ENCODE results near the gene REEP6. TPM values are rescaled to one million over a fixed set of nuclear protein-coding genes. Genes with fewer than 3 reads are reported as not detected.
"Not testable (repeated sequence)": the region's sequence is repeated elsewhere in the genome, so short reads cannot be mapped to it uniquely, and the experiment has no call there.

Gene REEP6
- total RNA-seq, 1 donor from 2014 or later = 1.4 TPM

- H3K9me3 Mint-ChIP-seq = no peaks in the 10 kb centered on the region
- H3K27ac Mint-ChIP-seq = no peak overlapping the region
- intact Hi-C loops (cut with micrococcal nuclease) = no loop called here
- H3K36me3 Mint-ChIP-seq (ENCODE audit: low read depth) = no peaks in the 10 kb centered on the region
- no peaks in the 10 kb centered on the region for H3K4me1 Mint-ChIP-seq (ENCODE audit: low read depth)
- peaks cover under 1% of the 10 kb centered on the region for H3K27me3 Mint-ChIP-seq (ENCODE audit: insufficient read depth)
- H3K4me3 Mint-ChIP-seq = no peak overlapping the region
- DNase-seq (ENCODE audit: low spot score) = no peak
Observed at GRCh38 chr19:1533510-1534150, 42.6 kb downstream of the REEP6 start.

DNA sequence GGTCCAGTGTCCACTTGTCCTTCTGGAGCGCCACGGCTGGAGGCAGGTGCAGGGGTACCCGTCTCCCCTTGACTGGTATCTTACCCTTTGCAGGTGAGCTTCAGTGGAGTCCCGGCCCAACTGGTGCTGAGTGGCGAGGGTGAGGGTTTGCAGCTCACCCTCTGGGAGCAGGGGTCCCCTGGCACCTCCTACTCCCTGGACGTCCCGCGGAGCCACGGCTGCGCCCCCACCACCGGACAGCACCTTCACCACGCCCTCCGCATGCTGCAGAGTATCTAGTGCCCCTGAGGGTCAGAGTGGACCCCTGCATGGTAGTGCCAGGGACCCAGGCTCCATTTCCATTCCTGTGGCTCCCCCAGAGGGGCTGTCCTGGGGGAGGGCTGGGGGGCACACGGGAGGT, 44.0 kb downstream of the REEP6 start:
- peaks cover 2% of the 10 kb centered on the region for H3K27me3 Mint-ChIP-seq (ENCODE audit: insufficient read depth)
- no peaks in the 10 kb centered on the region for H3K36me3 Mint-ChIP-seq (ENCODE audit: low read depth)
- no peaks in the 10 kb centered on the region for H3K9me3 Mint-ChIP-seq
- no peak overlapping the region for H3K4me3 Mint-ChIP-seq
- no peak overlapping the region for H3K27ac Mint-ChIP-seq
- DNase-seq (ENCODE audit: low spot score) = no peak
- intact Hi-C loops (cut with micrococcal nuclease) = no loop called here
- no peaks in the 10 kb centered on the region for H3K4me1 Mint-ChIP-seq (ENCODE audit: low read depth)

DNA sequence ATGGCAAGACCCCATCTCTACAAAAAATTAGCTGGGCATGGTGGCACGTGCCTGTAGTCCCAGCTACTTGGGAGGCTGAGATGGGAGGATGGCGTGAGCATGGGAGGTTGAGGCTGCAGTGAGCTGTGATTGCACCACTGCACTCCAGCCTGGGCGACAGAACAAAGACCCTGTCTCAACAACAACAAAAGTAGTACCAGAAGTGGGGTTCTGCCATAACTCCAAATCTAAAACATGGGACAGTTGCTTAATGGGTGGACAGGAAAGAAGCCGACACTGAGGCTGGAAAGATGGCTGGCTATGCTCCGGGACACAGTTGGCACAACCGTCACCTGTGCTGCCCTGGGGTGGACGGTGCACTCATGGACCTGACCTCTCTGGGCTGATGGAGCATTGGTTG, 44.7 kb downstream of the REEP6 start:
- H3K4me1 Mint-ChIP-seq (ENCODE audit: low read depth); H3K4me3 Mint-ChIP-seq: not testable (repeated sequence)

DNA sequence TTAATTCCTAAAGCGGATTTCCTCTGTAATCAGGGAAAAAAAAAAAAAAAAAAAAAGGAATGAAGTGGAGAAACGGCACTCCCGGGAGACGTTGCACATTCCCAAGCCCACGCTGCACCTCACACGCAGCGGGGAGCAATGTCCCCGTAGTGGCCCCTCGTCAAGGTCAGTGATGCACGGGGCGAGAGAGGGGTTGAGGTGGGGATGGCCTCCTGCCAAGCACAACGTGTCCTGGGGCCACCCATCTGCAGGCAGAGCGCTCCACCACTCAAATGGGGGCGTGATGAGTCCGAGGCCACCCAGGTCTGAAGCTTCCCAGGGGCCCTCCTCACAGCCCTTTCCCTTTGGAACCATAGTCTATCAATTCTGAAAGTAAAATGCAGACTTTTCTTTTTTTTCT, 48.0 kb downstream of the REEP6 start:
- H3K4me3 Mint-ChIP-seq = no peak overlapping the region
- H3K4me1 Mint-ChIP-seq (ENCODE audit: low read depth) = no peaks in the 10 kb centered on the region

More for the DNA sequence above, 44.7 kb downstream of the REEP6 start:
- H3K27me3 Mint-ChIP-seq (ENCODE audit: insufficient read depth); H3K36me3 Mint-ChIP-seq (ENCODE audit: low read depth); H3K27ac Mint-ChIP-seq; intact Hi-C loops (cut with micrococcal nuclease); H3K9me3 Mint-ChIP-seq; DNase-seq (ENCODE audit: low spot score): not testable (repeated sequence)

DNA sequence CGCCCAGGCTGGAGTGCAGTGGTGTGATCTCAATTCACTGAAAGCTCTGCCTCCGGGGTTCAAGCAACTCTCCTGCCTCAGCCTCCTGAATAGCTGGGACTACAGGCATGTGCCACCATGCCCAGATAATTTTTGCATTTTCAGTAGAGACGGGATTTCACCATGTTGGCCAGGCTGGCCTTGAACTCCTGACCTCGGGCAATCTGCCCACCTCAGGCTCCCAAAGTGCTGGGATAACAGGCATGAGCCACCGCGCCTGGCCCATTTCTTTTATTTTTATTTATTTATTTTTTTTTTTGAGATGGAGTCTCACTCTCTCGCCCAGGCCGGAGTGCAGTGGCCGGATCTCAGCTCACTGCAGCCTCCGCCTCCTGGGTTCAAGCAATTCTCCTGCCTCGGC, 48.8 kb downstream of the REEP6 start:
- H3K4me1 Mint-ChIP-seq (ENCODE audit: low read depth); H3K4me3 Mint-ChIP-seq; DNase-seq (ENCODE audit: low spot score); H3K9me3 Mint-ChIP-seq; H3K27ac Mint-ChIP-seq; H3K36me3 Mint-ChIP-seq (ENCODE audit: low read depth); intact Hi-C loops (cut with micrococcal nuclease): not testable (repeated sequence)
- peaks cover 12% of the 10 kb centered on the region for H3K27me3 Mint-ChIP-seq (ENCODE audit: insufficient read depth)

More for the DNA sequence above, 48.0 kb downstream of the REEP6 start:
- H3K27me3 Mint-ChIP-seq (ENCODE audit: insufficient read depth) = peaks cover 12% of the 10 kb centered on the region
- no peaks in the 10 kb centered on the region for H3K9me3 Mint-ChIP-seq
- intact Hi-C loops (cut with micrococcal nuclease) = no loop called here
- H3K36me3 Mint-ChIP-seq (ENCODE audit: low read depth) = no peaks in the 10 kb centered on the region
- H3K27ac Mint-ChIP-seq = no peak overlapping the region
- DNase-seq (ENCODE audit: low spot score) = no peak

DNA sequence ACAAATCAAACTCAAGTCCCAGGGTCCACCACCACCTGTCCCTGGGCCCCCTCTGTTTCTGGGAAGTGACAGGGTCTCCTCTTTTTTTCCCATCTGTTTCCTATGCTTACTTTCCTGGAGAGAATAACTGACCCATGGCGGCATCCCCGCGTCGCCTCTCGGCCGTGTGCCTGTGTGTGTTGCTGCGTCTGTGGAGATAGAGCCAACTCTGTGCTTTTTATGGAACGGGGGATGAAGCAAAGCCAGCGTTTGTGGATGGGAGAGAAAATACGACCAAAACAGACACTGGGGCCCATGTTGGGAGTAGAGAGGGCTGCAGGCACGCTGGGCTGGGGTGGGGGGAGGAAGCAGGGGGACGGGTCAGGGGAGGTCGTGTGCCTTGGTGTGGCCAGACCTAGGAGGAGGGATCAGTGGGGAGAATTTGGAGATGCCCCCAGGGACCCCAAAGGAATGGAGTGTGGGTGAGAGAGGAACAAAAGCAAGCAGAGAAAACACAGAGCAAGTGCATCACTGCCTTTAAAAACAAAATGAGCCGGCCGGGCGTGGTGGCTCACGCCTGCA, 49.5 kb downstream of the REEP6 start:
- Mint-ChIP-seq H3K27ac (no peak overlapping the region), H3K27me3 (ENCODE audit: insufficient read depth) (peaks cover 12% of the 10 kb centered on the region), H3K4me3 (no peak overlapping the region), H3K9me3 (no peaks in the 10 kb centered on the region), H3K36me3 (ENCODE audit: low read depth) (no peaks in the 10 kb centered on the region), H3K4me1 (ENCODE audit: low read depth) (no peaks in the 10 kb centered on the region)
- no peak for DNase-seq (ENCODE audit: low spot score)
- intact Hi-C loops (cut with micrococcal nuclease) = no loop called here

Other genes starting within 250 kb of the REEP6 start
- gene ATP5F1D, start 249.4 kb upstream of the REEP6 start, total RNA-seq = 234 and 239 TPM in 2 replicates
- gene MIDN, start 242.6 kb upstream of the REEP6 start, total RNA-seq = 87.6 and 91.6 TPM in 2 replicates
- 245 and 256 TPM in 2 replicates for gene CIRBP, start 221.8 kb upstream of the REEP6 start, total RNA-seq
- gene FAM174C, start 215.7 kb upstream of the REEP6 start, total RNA-seq = 119 and 128 TPM in 2 replicates
- not detected in 2 replicates for gene EFNA2, start 205.3 kb upstream of the REEP6 start, total RNA-seq
- gene NDUFS7, start 107.3 kb upstream of the REEP6 start, total RNA-seq = 97.9 and 98.8 TPM in 2 replicates
- gene GAMT, start 89.6 kb upstream of the REEP6 start, total RNA-seq = 21.7 and 22.3 TPM in 2 replicates
- gene DAZAP1, start 83.6 kb upstream of the REEP6 start, total RNA-seq = 301 and 304 TPM in 2 replicates
- gene RPS15, start 52.8 kb upstream of the REEP6 start, total RNA-seq = 1,387 and 1,455 TPM in 2 replicates
- gene APC2, start 41.1 kb upstream of the REEP6 start, total RNA-seq = 0.16 and 0.17 TPM in 2 replicates
- gene C19orf25, start 12.0 kb upstream of the REEP6 start, total RNA-seq = 37.1 and 38.5 TPM in 2 replicates
- 0.26 and 1.5 TPM in 2 replicates for gene PCSK4, start 831 bp upstream of the REEP6 start, total RNA-seq
- gene ADAMTSL5, start 21.8 kb downstream of the REEP6 start, total RNA-seq = 3.6 and 7.0 TPM in 2 replicates
- not detected in 2 replicates for gene PLK5, start 32.9 kb downstream of the REEP6 start, total RNA-seq
- 14.6 and 15.0 TPM in 2 replicates for gene MEX3D, start 77.1 kb downstream of the REEP6 start, total RNA-seq
- 136 and 139 TPM in 2 replicates for gene MBD3, start 101.7 kb downstream of the REEP6 start, total RNA-seq
- 171 and 176 TPM in 2 replicates for gene UQCR11, start 114.3 kb downstream of the REEP6 start, total RNA-seq
- gene TCF3, start 161.4 kb downstream of the REEP6 start, total RNA-seq = 163 and 172 TPM in 2 replicates

All from activated T-helper 1 cell treated with anti-CD3 and anti-CD28 coated beads, Interleukin-12 subunit alpha, Interleukin-12 subunit beta, Interleukin-2, Interleukin-4 antibody, amounts not matched to agents 30 ng/mL and 10 ng/mL and 1 ng/mL, durations not matched to agents 14 hours and 24 hours and 36 hours (primary cell).